ENCODE measurements around the gene EREG.
"Not testable (repeated sequence)": the region's sequence is repeated elsewhere in the genome, so short reads cannot be mapped to it uniquely, and the experiment has no call there.

Gene EREG

GRCh38 chr4:74391890-74392475 lies 27.0 kb downstream of the EREG start:
- no peak for DNase-seq

DNA sequence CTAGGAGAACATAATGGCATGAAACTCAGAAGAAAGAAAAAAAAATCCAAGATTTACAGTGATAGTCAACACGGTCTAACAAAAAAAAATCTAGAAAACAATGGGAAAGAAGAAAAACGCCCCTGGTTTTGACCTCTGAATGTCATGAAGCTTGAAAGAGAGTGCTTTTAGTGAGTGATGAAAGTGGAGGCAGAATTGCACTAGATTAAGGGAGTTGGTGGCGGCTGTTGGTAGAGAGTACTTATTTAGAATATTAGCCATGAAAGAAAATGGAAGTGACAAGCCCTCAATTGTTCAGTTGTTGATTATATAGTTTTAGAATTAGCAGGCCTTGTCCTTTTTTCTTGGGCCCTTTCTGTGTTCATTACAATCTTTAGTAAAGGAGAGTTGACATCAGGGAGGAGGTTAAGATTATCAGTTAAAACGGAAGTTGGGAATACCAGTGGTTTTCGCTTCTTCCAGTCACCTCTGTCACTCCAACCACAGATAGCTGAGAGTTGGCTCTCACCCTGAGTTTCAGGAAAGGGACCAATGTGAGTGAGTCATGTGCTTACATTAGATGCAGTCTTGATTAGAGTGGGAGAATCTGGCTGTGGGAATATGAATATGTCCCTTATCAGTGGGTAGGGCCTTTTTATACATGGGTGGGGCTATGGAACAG lies 29.7 kb downstream of the EREG start:
- DNase-seq, result no peak

- DNase-seq, result no peak
Observed at GRCh38 chr4:74395633-74396032, 30.7 kb downstream of the EREG start.

DNA sequence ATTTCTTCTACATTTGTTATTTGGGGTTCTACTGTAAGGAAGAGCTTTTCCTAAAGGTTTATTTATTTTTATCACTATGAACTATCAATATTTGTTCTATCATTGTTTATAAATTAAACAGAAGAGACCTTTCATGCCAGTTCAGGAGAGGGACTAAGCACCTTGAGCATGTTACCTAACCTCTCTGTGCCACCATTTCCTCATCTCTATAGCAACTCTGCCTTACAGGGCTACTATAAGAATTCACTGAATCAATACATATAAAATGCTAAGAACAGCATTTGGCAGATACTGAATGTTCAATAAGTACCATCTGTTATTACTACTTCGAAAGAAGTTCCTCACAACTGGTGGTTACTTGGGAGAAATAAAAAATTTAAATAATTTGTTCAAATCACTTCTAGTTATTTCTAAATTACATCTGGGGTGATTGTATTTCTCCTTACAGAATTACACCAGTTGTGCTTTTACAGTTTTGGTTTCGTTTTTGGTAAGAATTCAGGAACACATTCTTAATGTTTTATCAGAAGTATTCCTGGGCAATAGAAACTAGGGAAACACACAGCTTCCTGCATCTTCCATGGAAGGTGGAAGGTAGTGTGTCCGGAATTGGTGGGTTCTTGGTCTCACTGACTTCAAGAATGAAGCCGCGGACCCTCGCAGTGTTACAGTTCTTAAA lies 32.9 kb downstream of the EREG start:
- DNase-seq, result no peak

DNA sequence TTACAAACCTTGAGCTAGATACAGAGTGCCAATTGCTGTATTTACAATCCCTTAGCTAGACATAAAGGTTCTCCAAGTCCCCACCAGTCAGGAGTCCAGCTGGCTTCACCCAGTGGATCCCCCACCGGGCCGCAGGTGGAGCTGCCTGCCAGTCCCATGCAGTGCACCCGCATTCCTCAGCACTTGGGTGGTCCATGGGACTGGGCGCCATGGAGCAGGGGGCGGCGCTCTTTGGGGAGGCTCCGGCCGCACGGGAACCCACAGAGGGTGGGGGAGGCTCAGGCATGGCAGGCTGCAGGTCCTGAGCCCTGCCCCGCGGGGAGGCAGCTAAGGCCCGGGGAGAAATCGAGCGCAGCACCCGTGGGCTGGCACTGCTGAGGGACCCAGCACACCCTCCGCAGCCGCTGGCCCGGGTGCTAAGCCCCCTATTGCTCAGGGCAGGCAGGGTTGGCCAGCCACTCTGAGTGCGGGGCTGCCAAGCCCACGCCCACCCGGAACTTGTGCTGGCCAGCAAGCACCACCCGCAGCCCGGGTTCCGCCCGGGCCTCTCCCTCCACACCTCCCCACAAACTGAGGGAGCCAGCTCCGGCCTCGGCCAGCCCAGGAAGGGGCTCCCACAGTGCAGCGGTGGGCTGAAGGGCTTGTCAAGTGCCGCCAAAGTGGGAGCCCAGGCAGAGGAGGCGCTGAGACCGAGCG lies 34.1 kb downstream of the EREG start:
- DNase-seq, result not testable (repeated sequence)

DNA sequence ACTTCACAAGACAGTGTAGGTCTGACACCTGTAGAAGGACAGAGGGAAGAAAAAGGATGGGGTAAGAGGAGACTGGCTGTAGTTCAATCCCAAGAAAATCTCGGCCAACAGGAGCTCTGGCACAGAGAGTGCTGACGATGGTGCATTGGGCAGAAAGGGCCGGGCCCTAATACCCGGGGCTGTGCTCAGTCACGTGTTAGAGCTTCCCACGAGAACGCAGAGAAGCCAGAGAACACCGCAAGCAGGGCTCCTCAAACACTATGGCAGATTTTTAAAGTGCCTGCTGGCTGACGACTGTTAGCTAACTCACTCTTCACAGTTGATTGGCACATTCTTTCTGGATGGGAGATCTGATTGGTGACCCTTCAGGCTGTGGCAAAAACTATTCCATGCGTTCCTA lies 35.5 kb downstream of the EREG start:
- DNase-seq, result no peak

DNA sequence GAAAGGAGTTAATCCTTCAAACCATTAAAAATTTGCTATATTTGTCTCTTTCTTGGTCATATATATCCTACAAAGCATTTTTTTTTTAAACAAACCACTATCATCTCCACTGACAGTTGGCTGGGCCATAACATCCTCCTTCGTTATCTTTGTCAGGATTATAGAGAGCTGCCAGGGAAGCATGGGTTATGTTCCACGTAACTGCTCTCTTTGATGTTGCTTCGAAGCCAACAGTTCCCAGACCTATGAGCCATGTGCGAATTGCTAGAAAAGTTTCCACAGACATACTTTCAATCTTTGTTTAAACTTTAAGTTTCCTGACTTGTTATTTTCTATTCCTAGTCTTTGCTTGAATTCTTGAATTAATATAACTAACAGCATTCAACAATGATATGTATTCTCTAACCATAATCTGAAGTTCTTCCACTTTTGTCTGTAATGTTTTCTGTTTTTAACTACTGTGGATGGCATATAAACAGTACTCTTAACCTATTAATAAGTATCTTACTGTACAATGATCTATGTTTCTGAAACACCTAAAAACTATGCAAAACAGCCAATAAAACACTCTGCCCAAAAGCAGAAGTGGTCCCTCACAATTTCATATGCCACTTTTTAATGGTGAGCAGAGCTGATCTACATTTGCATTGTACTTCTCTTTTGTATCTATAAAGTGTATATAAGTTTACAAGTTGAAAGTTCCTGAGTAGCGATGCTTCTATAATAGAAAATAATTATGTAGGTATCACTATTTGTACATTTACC lies 37.9 kb downstream of the EREG start:
- no peak for DNase-seq

GRCh38 chr4:74407891-74408290 lies 42.9 kb downstream of the EREG start:
- no peak for DNase-seq

DNA sequence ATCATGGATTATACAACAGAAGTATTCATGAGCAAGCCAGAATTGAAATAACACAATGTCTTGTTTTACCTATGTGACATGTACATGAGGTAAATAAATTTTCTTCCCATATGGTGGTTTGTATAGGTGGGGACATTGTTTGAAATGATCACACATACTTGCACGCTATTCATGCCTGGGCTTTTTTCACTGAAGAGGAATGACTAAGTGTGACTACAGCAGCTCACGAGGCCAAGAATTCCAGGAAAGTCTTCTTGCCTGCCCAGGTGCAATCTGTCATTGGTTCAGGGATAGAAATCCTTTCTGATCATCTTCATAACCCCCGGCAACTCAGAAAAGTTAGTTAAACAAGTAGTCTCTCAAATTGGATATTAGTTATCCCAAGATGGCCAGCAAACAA lies 43.7 kb downstream of the EREG start:
- DNase-seq, result no peak

DNA sequence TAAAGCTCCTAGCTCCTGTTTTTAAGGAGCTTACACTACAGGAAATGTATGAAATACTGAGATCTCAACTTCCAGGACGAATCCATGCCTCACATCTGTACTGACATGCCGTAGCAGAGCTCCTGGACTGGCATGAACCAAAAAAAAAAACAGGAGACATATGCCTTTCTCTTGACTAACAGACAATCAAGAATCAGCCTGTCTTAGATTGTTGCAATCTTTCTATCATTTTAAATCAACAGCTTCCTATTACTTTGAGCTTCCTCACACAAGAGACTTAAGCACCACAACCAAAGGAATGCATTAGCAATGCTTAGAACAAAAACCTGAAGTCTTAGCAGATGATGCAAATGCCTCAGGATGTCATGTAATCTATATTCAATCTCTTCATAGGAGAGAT lies 45.3 kb downstream of the EREG start:
- DNase-seq, result no peak

DNA sequence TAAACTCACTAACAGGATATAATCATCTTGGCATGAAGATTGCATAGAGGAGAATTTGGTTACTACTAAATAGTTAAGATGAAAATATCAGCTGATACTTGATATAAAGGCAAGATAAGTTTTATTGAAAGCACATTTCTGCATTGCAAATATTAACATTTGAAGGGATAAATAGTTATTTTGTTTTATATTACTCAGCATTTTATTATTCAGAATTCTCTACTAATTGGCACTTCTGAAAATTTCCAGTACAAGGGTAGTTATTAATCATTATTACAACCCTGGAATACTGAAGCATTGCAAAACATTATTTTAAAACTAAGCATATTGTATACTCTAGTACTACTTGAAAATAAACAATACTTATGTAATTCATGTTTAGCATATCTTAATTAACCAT lies 47.3 kb downstream of the EREG start:
- DNase-seq, result no peak

DNA sequence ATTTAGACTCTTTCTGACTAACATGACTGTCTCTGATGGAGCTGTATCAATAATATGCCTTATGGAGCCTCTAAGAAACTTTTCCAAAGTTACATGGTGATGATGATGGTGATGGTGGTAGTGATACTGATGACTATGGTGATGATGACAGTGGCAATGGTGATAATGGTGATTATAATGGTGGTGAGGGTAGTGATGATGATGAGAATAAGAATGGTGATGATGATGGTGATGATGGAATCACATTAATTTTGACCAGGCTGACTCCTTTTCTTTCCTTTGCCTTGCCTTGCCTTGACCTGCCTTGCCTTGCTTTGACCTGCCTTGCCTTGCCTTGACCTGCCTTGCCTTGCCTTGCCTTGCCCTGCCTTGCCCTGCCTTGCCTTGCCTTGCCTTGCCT lies 48.3 kb downstream of the EREG start:
- no peak for DNase-seq

GRCh38 chr4:74414149-74414809 lies 49.3 kb downstream of the EREG start:
- no peak for DNase-seq

DNA sequence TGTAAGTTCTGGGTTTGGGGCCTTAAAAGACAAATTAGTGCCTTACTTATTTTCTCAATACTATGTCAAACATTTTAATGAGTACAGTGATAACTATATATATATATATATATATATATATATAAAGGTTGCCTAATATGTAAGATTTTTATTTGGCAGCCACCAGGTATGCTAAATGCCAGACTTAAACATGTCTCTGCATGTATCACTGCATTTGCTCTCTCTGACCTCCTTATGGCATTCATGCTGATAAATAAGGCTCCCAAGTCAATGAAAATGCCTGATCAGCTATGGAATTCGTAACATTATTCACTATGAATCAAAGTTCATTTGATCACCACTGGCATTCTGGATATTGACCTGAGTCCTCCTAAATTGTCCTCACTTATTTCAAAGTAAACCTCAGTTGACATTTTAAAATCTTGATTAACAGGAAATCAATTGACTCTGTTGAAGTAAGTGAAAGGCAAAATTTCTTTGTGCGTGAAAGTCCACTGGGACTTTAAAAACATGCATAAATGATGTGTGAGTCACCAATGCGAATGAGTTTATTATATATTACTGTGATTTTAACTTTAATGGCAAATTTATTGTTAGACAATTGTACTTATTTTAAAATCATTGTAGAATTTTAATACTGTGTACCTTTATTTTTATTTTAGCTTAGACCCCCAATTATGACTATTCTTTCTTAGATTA lies 50.8 kb downstream of the EREG start:
- no peak for DNase-seq

DNA sequence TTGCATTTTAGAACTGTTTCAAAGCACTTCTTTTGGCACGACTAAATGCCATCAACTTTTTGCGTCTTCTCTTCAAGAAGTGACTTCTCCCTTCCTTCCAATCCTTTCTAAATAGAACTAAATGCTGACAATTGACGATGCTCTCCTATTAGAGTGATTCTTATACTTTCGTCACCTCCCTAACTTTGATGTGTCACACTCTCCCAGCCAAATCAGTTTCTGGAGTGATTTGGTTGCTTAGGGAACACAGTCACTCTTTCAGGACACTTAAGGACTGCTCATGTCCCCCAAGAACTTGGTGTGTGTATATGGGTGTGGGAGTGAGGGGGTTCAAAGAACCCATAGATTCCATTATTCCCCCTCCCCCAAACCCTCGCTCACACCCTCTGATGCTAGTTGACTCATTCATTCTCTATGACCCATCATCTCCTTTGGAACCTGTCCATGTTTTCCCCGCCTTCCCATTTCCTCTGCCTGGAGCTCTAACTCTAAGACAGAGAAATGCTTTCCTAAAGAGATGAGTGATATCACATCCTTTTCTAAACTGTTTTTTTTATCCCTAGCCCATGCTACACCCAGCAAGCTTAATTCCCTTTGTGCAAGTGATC lies 53.2 kb downstream of the EREG start:
- DNase-seq, result no peak

DNA sequence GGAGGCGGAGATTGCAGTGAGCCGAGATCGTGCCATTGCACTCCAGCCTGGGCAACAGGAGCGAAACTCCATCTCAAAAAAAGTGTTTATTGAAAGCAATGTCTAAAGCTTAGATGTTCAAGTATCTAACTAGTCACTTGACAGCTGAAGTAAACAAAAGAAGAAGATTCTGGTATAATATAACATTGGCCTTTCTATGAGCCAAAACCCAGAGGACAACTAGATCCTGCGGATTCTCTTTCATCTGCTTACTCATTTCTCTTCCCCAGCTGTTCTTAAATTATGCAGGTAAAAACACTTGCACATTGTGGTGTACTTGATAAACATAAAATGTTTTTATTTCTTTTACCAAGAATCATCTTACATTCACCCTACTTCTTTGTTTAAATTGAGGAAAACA lies 55.9 kb downstream of the EREG start:
- no peak for DNase-seq

DNA sequence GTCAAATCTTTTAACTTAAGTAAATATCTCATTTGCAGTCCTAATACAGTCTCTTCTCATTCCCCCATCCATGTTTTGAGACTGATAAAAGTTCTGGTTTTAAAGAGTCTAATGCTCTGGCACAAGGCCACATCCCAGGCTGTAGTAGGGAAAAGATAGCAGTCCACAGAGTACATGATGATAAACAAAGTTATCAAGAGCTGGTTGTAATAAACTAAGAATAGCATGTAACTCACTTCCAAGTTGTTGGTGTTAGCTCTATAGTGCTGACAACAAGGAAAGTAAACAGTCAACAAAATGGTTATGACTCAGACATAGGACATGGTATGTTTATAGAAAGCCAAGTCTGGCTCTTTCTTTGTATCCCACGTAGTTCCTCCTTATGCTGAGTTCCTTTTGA lies 58.2 kb downstream of the EREG start:
- no peak for DNase-seq

DNA sequence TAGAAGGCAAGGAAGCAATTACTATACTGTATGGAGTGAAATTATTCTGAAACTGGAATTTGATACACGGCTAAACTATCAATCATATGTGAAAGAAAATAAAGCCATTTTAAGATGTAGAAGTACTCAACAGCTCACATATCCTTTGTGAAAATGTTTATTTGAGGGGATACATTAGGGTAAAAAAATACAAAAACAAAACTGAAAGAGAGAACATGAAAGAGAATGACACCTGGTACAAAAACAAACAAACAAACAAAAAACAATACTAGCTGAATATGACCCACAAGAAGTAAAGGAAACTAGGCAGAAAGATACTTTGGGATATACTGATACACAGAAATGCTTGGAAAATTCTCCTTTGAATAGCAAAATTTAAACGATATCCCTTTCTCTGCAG lies 59.2 kb downstream of the EREG start:
- no peak for DNase-seq

DNA sequence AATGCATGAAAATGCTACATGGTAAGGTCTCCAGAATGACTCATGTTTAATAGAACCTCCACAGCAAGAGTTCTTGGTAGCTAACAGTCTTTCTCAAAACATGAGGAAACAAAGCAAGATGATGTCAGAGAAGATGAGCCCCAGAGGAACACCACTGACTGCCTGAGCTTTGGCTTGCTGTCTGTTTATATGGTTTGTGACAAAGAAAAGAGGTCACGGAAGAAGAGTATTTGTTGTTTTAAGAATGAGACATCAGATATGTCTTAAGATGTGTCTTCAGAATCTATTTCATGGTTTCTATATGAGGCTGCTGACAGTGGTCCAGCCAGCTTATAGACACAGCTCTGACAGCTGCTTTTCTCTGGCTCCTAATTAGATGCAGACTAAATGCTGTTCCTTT lies 61.2 kb downstream of the EREG start:
- no peak for DNase-seq

- DNase-seq, result no peak
Observed at GRCh38 chr4:74428276-74428675, 63.3 kb downstream of the EREG start.

GRCh38 chr4:74431113-74431826 lies 66.3 kb downstream of the EREG start:
- DNase-seq, result no peak

All from NCI-H2171 (cell line).